ENCODE measurements around the gene EIF4A2. TPM values are rescaled to one million over a fixed set of nuclear protein-coding genes. Genes with fewer than 3 reads are reported as not detected.
A peak's percentile ranks its signal among the peaks of the same experiment; 100 is the strongest.

The EIF4A2 gene
- total and polyA plus RNA-seq, 11 donors: 255 to 496 (median 358) TPM

DNA sequence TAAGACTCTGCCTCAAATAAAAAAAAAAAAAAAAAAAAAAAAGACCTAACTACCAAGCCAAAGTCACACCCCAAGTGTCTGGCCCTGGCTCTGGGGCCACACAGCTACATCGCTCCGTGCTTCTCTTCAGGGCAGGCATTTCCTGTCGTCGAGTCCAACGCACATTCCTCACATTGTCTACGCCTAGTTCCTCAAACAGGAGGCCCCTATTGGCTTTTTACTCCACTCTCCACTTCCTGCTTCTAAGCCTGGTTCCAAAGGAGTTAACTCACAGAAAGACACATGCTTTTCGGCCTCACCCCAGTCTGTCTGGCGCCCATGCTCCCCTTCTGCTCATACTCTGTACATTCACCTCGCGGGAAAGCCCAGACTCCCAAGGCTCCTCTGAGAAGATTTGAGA is 37.4 kb upstream of the EIF4A2 start:
- H3K27ac ChIP-seq: no peak overlapping the region
- H3K4me1 ChIP-seq: peaks cover 0 to 6% (median 0%) of the 10 kb centered on the region in 12 donors
- no peaks in the 10 kb centered on the region for H3K36me3 ChIP-seq
- no peaks in the 10 kb centered on the region for H3K9me3 ChIP-seq
- no peaks in the 10 kb centered on the region for H3K27me3 ChIP-seq
- DNase-seq (peak in 4 of 5 donors; percentile 21 to 40 (median 33)), ATAC-seq (peak in 3 of 4 donors; percentile 84 to 86 (median 86))
- no peak overlapping the region for H3K4me3 ChIP-seq
- TF ChIP-seq POLR2A (IDR thresholded peaks at IDR 0.05): no peak
- TF ChIP-seq, protein P1, sequence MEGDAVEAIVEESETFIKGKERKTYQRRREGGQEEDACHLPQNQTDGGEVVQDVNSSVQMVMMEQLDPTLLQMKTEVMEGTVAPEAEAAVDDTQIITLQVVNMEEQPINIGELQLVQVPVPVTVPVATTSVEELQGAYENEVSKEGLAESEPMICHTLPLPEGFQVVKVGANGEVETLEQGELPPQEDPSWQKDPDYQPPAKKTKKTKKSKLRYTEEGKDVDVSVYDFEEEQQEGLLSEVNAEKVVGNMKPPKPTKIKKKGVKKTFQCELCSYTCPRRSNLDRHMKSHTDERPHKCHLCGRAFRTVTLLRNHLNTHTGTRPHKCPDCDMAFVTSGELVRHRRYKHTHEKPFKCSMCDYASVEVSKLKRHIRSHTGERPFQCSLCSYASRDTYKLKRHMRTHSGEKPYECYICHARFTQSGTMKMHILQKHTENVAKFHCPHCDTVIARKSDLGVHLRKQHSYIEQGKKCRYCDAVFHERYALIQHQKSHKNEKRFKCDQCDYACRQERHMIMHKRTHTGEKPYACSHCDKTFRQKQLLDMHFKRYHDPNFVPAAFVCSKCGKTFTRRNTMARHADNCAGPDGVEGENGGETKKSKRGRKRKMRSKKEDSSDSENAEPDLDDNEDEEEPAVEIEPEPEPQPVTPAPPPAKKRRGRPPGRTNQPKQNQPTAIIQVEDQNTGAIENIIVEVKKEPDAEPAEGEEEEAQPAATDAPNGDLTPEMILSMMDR (IDR thresholded peaks at IDR 0.05): no peak
- 9 to 15% (median 12%) methylated on average over 10 of the region's 10 CpGs for WGBS, 4 donors
- intact Hi-C loops (cut with DNase I): no loop called here

DNA sequence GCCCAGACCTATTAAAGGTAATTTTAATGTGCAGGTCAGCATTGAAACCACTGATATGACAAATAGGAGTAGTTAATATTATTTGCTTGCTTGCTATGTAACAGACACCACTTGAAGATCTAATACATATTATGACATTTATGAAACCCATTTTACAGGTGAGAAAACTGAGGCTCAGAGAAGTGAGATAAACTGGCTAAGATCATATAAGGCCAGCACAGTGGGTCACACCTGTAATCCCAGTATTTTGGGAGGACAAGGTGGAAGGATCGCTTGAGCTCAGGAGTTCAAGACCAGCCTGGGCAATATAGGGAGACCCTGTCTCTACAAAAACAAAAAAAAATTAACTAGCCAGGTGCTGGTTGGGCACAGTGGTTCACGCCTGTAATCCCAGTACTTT is 33.1 kb upstream of the EIF4A2 start:
- Histone ChIP-seq H3K4me3 (no peak overlapping the region), H3K36me3 (no peaks in the 10 kb centered on the region), H3K9me3 (no peaks in the 10 kb centered on the region), H3K27me3 (no peaks in the 10 kb centered on the region), H3K4me1 (peaks cover 0 to 14% (median 4%) of the 10 kb centered on the region in 12 donors), H3K27ac (no peak overlapping the region)
- intact Hi-C loops (cut with DNase I): loop anchor here in 5 of 10 donors (5.0 kb wide), 2 partner anchors 133 to 138 kb away; partner anchors contain the start of gene AHSG (in 1 of the 5)
- ATAC-seq (no peak), DNase-seq (no peak)
- WGBS, 4 donors: 94 to 96% (median 95%) methylated on average over 2 of the region's 2 CpGs
- TF ChIP-seq, protein P1 (IDR thresholded peaks at IDR 0.05): no peak
- TF ChIP-seq POLR2A (IDR thresholded peaks at IDR 0.05): no peak

DNA sequence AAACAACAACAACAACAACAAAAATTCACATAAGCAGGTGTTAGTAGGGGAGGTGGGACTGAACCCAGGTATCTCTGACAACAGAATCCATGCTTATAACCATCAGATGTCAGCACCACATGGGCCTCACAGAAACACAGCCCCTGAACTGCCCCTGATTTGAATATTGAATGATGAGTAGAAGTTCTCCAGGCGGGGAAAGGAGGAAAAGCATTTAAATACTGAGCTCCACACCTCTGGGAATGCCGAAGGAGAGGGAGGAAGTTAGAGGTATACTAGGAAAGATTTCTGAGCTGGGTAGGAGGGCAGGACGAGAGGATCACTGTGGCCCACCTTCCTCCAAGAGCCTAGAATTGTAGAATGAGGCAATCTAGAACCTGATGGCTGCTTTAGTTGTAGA is 31.9 kb upstream of the EIF4A2 start:
- H3K27ac ChIP-seq: peak overlapping the region in 1 of 12 donors; percentile 50
- DNase-seq: no peak
- no peak overlapping the region for H3K4me3 ChIP-seq
- no peaks in the 10 kb centered on the region for H3K27me3 ChIP-seq
- H3K36me3 ChIP-seq: no peaks in the 10 kb centered on the region
- TF ChIP-seq, protein P1 (IDR thresholded peaks at IDR 0.05): no peak
- no peak for TF ChIP-seq POLR2A (IDR thresholded peaks at IDR 0.05)
- intact Hi-C loops (cut with DNase I): loop anchor here in 5 of 10 donors (5.0 kb wide), 2 partner anchors 134 to 139 kb away; partner anchors contain the start of gene AHSG (in 1 of the 5)
- 46 to 66% (median 57%) methylated on average over 3 of the region's 3 CpGs for WGBS, 4 donors
- peaks cover 0 to 10% (median 2%) of the 10 kb centered on the region in 12 donors for H3K4me1 ChIP-seq
- no peaks in the 10 kb centered on the region for H3K9me3 ChIP-seq
- no peak for ATAC-seq

DNA sequence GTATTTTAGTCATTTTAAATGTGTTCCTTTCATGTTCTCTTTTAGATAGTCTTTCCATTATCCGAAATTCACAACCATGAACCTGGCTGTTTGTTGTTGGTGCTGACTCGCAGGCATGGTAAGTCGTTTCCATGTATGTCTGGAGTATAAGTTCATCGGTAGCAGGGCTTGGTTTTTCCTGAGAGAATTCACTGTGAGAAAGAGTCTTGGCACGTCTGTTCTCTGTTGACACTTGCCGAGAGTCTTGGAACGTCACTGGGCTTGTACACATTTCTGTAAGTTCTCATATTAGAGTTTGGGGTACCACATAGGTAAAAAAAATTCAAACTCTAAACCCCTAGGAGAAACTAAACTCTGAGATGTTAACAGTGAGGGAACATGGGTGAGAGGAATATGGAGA is 29.4 kb upstream of the EIF4A2 start:
- Histone ChIP-seq H3K27me3 (peaks cover 0 to 4% (median 0%) of the 10 kb centered on the region in 9 donors), H3K4me1 (peaks cover 0 to 10% (median 2%) of the 10 kb centered on the region in 12 donors), H3K27ac (no peak overlapping the region), H3K36me3 (no peaks in the 10 kb centered on the region), H3K9me3 (no peaks in the 10 kb centered on the region), H3K4me3 (no peak overlapping the region)
- intact Hi-C loops (cut with DNase I): loop anchor here in 5 of 10 donors (5.0 kb wide), 2 partner anchors 137 to 142 kb away; partner anchors contain the start of gene AHSG (in 1 of the 5)
- DNase-seq (no peak), ATAC-seq (no peak)
- TF ChIP-seq POLR2A (IDR thresholded peaks at IDR 0.05): no peak
- TF ChIP-seq, protein P1 (IDR thresholded peaks at IDR 0.05): no peak
- 77 to 82% (median 79%) methylated on average over 7 of the region's 7 CpGs for WGBS, 4 donors
